Body of pancreas (tissue), 4 donors: ENCODE results near the gene KRT86. TPM values are rescaled to one million over a fixed set of nuclear protein-coding genes. Genes with fewer than 3 reads are reported as not detected.

Experiments used
- ATAC-seq: fragments of 150-250 bp; one replicate; pipeline ENCODE4 v1.9.1; 2016
- DNase-seq, 4 donors: peaks; one replicate each; pipeline ENCODE4 v3.0.0-alpha.2; 2019
- H3K27ac ChIP-seq, 4 donors: fragments of 200-600 bp; sonication (generic); 1 replicate in 3 of 4; 2 replicates in 1 of 4; pipeline versions ENCODE4 v1.5.1 to v1.6.1; 2016 to 2019; ENCODE audit warnings: mild to moderate bottlenecking in 1 of 4, mixed read lengths in 1 of 4, moderate library complexity in 1 of 4
- H3K27me3 ChIP-seq, 2 donors: fragments of 200-600 bp; sonication (generic); one replicate each; pipeline ENCODE4 v1.6.0; 2016; ENCODE audit warnings: mild to moderate bottlenecking in 1 of 2
- H3K36me3 ChIP-seq, 2 donors: fragments of 200-600 bp; sonication (generic); replicated peaks in 1 of 2; 2 replicates each; pipeline ENCODE4 v1.5.1; 2016; ENCODE audit warnings: low read depth in 2 of 2; ENCODE audit not compliant: insufficient read depth in 1 of 2
- H3K4me1 ChIP-seq: fragments of 200-600 bp; sonication (generic); one replicate; pipeline ENCODE4 v1.6.0; 2016
- H3K4me3 ChIP-seq, 2 donors: fragments of 200-600 bp; sonication (generic); 1 replicate in 1 of 2; 2 replicates in 1 of 2; pipeline ENCODE4 v1.5.1; 2016 to 2019
- H3K9me3 ChIP-seq, 3 donors: fragments of 200-600 bp; sonication (generic); 1 replicate in 2 of 3; 2 replicates in 1 of 3; pipeline ENCODE4 v1.5.1; 2016
- POLR2A ChIP-seq, 3 donors: fragments of 450-650 bp; IDR thresholded peaks; one replicate each; pipeline ENCODE4 v1.6.1; 2016; ENCODE audit warnings: antibody characterized with exemption in 3 of 3, mild to moderate bottlenecking in 2 of 3
- WGBS, 2 donors: methylation state at CpG; one replicate each; pipeline ENCODE4 v1.1.5; 2017; 5-methylcytosine and 5-hydroxymethylcytosine counted together
- intact Hi-C: fragments of 100-400 bp; cut with DNase I; formaldehyde crosslinking; loops from one replicate; pipeline ENCODE4 v1.15.1; 2023
- total RNA-seq, 2 donors: library from RNA; depleted of rRNA; stranded (reverse); fragments of >200 nt; gene quantifications; one replicate each; pipeline ENCODE4 v1.1.0, GENCODE V29; 2016
- TF ChIP-seq, protein P1 (sequence below), 7 experiments: fragments of 450-650 bp in 4 of 7; fragments of 200-600 bp in 3 of 7; sonication (generic) in 3 of 7; IDR thresholded peaks; one replicate each; pipeline ENCODE4 v1.5.1; 2016 to 2019; ENCODE audit warnings: antibody characterized with exemption in 7 of 7

KRT86 gene
- total RNA-seq, 2 donors from 2014 or later = 1.8 to 8.6 TPM

DNA sequence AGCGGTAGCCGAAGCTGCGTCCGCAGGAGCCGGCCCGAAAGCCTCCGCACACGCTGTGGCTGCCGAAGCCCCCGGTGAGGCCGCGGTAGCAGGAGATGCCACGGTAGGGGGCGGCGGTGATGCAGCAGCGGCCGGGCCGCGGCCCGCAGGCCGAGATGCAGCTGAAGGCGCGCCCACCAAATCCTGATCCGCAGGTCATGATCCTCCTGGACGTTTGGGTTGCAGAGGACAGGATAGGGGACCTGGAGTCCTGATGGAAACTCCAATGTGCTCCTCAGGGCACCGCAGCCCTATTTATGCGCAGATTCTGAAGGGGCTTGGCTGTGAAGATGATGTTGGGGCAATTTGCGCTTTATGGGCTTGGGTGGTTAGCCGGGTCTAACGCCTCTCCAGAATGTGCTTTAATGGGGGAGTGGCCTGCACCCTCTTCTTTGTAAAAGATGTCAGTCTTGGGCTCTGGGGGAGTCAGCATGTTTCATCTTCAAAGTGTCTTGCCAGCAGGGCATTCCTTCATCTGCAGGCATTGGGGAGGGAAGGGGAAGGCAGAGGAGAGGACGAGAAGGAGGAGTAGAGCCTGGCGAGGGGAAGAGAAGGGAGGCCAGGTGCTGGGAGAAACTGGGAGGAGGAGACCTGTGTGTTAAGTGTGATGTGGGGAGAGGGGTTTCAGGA, 17.0 kb downstream of the KRT86 start, which contains the start of gene KRT81:
TSS of gene KRT81 (minus strand) at position 268 of the 669 bp plus-strand sequence. CDS start at position 199, 69 bp downstream.
- intact Hi-C loops = no loop called here
- Histone ChIP-seq H3K4me1 (no peaks in the 10 kb centered on the region), H3K4me3 (no peak within 1 kb of the TSS), H3K27me3 (no peaks in the 10 kb centered on the region), H3K27ac (no peak within 1 kb of the TSS), H3K36me3 (no peaks in the 10 kb centered on the region), H3K9me3 (no peaks in the 10 kb centered on the region)
- ATAC-seq (no peak), DNase-seq (no peak)
- WGBS, 2 donors = 59 to 68% methylated on average over 15 of the region's 32 CpGs
- TF ChIP-seq POLR2A (IDR thresholded peaks at IDR 0.05) = no peak
- TF ChIP-seq, protein P1, sequence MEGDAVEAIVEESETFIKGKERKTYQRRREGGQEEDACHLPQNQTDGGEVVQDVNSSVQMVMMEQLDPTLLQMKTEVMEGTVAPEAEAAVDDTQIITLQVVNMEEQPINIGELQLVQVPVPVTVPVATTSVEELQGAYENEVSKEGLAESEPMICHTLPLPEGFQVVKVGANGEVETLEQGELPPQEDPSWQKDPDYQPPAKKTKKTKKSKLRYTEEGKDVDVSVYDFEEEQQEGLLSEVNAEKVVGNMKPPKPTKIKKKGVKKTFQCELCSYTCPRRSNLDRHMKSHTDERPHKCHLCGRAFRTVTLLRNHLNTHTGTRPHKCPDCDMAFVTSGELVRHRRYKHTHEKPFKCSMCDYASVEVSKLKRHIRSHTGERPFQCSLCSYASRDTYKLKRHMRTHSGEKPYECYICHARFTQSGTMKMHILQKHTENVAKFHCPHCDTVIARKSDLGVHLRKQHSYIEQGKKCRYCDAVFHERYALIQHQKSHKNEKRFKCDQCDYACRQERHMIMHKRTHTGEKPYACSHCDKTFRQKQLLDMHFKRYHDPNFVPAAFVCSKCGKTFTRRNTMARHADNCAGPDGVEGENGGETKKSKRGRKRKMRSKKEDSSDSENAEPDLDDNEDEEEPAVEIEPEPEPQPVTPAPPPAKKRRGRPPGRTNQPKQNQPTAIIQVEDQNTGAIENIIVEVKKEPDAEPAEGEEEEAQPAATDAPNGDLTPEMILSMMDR (IDR thresholded peaks at IDR 0.05) = no peak

GRCh38 chr12:52293926-52294325, 19.5 kb downstream of the KRT86 start:
- no peak for TF ChIP-seq POLR2A (IDR thresholded peaks at IDR 0.05)
- TF ChIP-seq, protein P1 (IDR thresholded peaks at IDR 0.05) = no peak
- intact Hi-C loops = no loop called here
- WGBS, 2 donors = 92 to 100% methylated on average over 1 of the region's 1 CpG
- no peak for ATAC-seq
- no peaks in the 10 kb centered on the region for H3K36me3 ChIP-seq
- no peaks in the 10 kb centered on the region for H3K4me1 ChIP-seq
- H3K27ac ChIP-seq = no peak overlapping the region
- no peak for DNase-seq
- no peaks in the 10 kb centered on the region for H3K9me3 ChIP-seq
- H3K27me3 ChIP-seq = no peaks in the 10 kb centered on the region
- no peak overlapping the region for H3K4me3 ChIP-seq

DNA sequence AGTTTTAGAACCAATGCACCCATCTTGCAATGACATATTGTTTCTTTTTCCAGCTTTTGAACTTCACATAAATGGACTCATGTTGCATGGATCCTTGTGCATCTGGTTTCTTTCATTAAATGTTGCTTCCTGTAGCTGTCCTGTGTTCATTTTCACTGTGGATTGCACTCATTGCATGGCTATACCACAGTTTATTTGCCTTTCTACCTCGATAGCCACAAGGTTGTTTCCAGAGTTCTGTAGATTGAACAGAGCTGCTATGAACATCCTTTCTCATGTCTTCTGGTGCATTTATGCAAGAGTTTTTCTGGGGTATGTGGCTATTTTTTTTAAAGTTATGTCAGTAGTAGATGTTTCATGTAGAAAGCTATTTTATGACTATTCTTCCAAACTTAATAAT, 20.4 kb downstream of the KRT86 start:
- H3K27me3 ChIP-seq = no peaks in the 10 kb centered on the region
- ATAC-seq (no peak), DNase-seq (no peak)
- H3K27ac ChIP-seq = no peak overlapping the region
- H3K4me1 ChIP-seq = no peaks in the 10 kb centered on the region
- H3K9me3 ChIP-seq = no peaks in the 10 kb centered on the region
- no peak for TF ChIP-seq POLR2A (IDR thresholded peaks at IDR 0.05)
- TF ChIP-seq, protein P1 (IDR thresholded peaks at IDR 0.05) = no peak
- 32 to 43% methylated on average over 1 of the region's 1 CpG for WGBS, 2 donors
- intact Hi-C loops = no loop called here
- no peaks in the 10 kb centered on the region for H3K36me3 ChIP-seq
- H3K4me3 ChIP-seq = no peak overlapping the region

GRCh38 chr12:52295663-52296062, 21.2 kb downstream of the KRT86 start:
- no peaks in the 10 kb centered on the region for H3K36me3 ChIP-seq
- DNase-seq (no peak), ATAC-seq (no peak)
- no peaks in the 10 kb centered on the region for H3K9me3 ChIP-seq
- intact Hi-C loops = no loop called here
- TF ChIP-seq POLR2A (IDR thresholded peaks at IDR 0.05) = no peak
- TF ChIP-seq, protein P1 (IDR thresholded peaks at IDR 0.05) = no peak
- H3K4me3 ChIP-seq = no peak overlapping the region
- H3K27me3 ChIP-seq = no peaks in the 10 kb centered on the region
- 65 to 70% methylated on average over 1 of the region's 1 CpG for WGBS, 2 donors
- H3K27ac ChIP-seq = no peak overlapping the region
- H3K4me1 ChIP-seq = no peaks in the 10 kb centered on the region
